Keratinocyte (primary cell): Measurements from ENCODE around the gene ACADM. TPM values are rescaled to one million over a fixed set of nuclear protein-coding genes. Genes with fewer than 3 reads are reported as not detected.

ENCODE experiments used
- DNase-seq: peaks from one replicate; pipeline ENCODE4 v3.0.0-alpha.2; 2011; ENCODE audit warnings: low read depth, missing footprints, low spot score
- FAIRE-seq: peaks from 2 replicates; lab custom pipeline; 2011; peaks lifted over from hg19 to GRCh38; lab: Jason Lieb, UNC
- H2AFZ ChIP-seq: 2 replicates; pipeline ENCODE4 v1.6.0; 2012; ENCODE audit warnings: low read length, control low read depth, inconsistent platforms; ENCODE audit not compliant: control insufficient read depth
- H3K27ac ChIP-seq: 2 replicates; pipeline ENCODE4 v1.5.1; 2011; ENCODE audit warnings: low read length; ENCODE audit not compliant: control insufficient read depth, insufficient read depth
- H3K27me3 ChIP-seq: 3 replicates; pipeline ENCODE4 v1.6.0; 2011; ENCODE audit warnings: low read length; ENCODE audit not compliant: control insufficient read depth, insufficient read depth; ENCODE audit errors: extremely low read depth
- H3K36me3 ChIP-seq, 2 experiments: 2 replicates in 1 of 2; 3 replicates in 1 of 2; pipeline ENCODE4 v1.5.1; 2011; ENCODE audit warnings: low read length in 2 of 2, mild to moderate bottlenecking in 1 of 2; ENCODE audit not compliant: control insufficient read depth in 2 of 2, insufficient read depth in 2 of 2; ENCODE audit errors: extremely low read depth in 1 of 2
- H3K4me1 ChIP-seq: 3 replicates; pipeline ENCODE4 v1.5.1; 2011; ENCODE audit warnings: low read length; ENCODE audit not compliant: control insufficient read depth, insufficient read depth; ENCODE audit errors: extremely low read depth
- H3K4me2 ChIP-seq: 3 replicates; pipeline ENCODE4 v1.6.0; 2011; ENCODE audit warnings: low read depth, low read length; ENCODE audit not compliant: control insufficient read depth, insufficient read depth; ENCODE audit errors: extremely low read depth
- H3K4me3 ChIP-seq, 3 experiments: fragments of 200-600 bp in 1 of 3; sonication (generic) in 1 of 3; 2 replicates in 2 of 3; 3 replicates in 1 of 3; pipeline ENCODE4 v1.5.1; 2011 to 2016; ENCODE audit warnings: low read length in 3 of 3, mild to moderate bottlenecking in 3 of 3, control low read depth in 2 of 3, inconsistent platforms in 1 of 3, low read depth in 1 of 3, mixed read lengths in 1 of 3, mixed run types in 1 of 3, moderate library complexity in 1 of 3; ENCODE audit not compliant: control insufficient read depth in 2 of 3, insufficient read depth in 2 of 3; ENCODE audit errors: extremely low read depth in 1 of 3
- H3K79me2 ChIP-seq: 2 replicates; pipeline ENCODE4 v1.6.0; 2012; ENCODE audit warnings: low read length; ENCODE audit not compliant: control insufficient read depth, insufficient read depth
- H3K9ac ChIP-seq: 3 replicates; pipeline ENCODE4 v1.6.0; 2011; ENCODE audit warnings: low read length; ENCODE audit not compliant: control insufficient read depth, insufficient read depth; ENCODE audit errors: extremely low read depth
- H3K9me1 ChIP-seq: 3 replicates; pipeline ENCODE4 v1.6.0; 2011; ENCODE audit warnings: low read length; ENCODE audit not compliant: control insufficient read depth, insufficient read depth; ENCODE audit errors: extremely low read depth
- H3K9me3 ChIP-seq: 2 replicates; pipeline ENCODE4 v1.5.1; 2012; ENCODE audit warnings: low read depth, low read length; ENCODE audit not compliant: control insufficient read depth
- H4K20me1 ChIP-seq: 3 replicates; pipeline ENCODE4 v1.6.0; 2011; ENCODE audit warnings: low read length; ENCODE audit not compliant: control insufficient read depth, insufficient read depth; ENCODE audit errors: extremely low read depth
- CTCF ChIP-seq, 3 experiments: IDR thresholded peaks in 1 of 3; conservative IDR thresholded peaks in 1 of 3; optimal IDR thresholded peaks in 1 of 3; 2 replicates in 2 of 3; 3 replicates in 1 of 3; pipeline versions ENCODE3 to v1.5.1; 2011; ENCODE audit warnings: low read length in 3 of 3, mild to moderate bottlenecking in 3 of 3, moderate library complexity in 2 of 3, control low read depth in 1 of 3, inconsistent platforms in 1 of 3; ENCODE audit not compliant: insufficient read depth in 2 of 3; ENCODE audit errors: extremely low read depth in 1 of 3
- EZH2 ChIP-seq: IDR thresholded peaks from one replicate; pipeline ENCODE4 v1.6.1; 2012; ENCODE audit warnings: inconsistent platforms, mild to moderate bottlenecking, low read length, moderate library complexity
- dilution Hi-C: fragments of 300-500 bp; cut with MboI; formaldehyde crosslinking; loops from one replicate; pipeline ENCODE4 v1.7.0; 2020; ENCODE audit warnings: low sequenced_read_pairs; ENCODE audit not compliant: extremely low pct_ligation_motif_present
- polyA plus RNA-seq, 5 experiments: library from polyadenylated mRNA; depleted of rRNA in 3 of 5; stranded (reverse) in 3 of 5; stranded (forward) in 1 of 5; unstranded in 1 of 5; fragments of >200 nt; gene quantifications; 1 replicate in 1 of 5; 2 replicates in 3 of 5; 3 replicates in 1 of 5; pipeline versions ENCODE4 v1.2.1 to v1.2.3, GENCODE V29; 2011 to 2012; ENCODE audit warnings: missing spikeins in 2 of 5, low read depth in 1 of 5, low replicate concordance in 1 of 5

Gene ACADM
- polyA plus RNA-seq, 1 donor (not counting 4 experiments of a cell fraction or from before 2014, with no cell fraction given) = 52.2 TPM

GRCh38 chr1:75732703-75733102 lies 8.2 kb downstream of the ACADM start:
- no peak for DNase-seq
- Histone ChIP-seq H3K9me1 (no peaks in the 10 kb centered on the region), H3K4me1 (no peaks in the 10 kb centered on the region), H3K27me3 (no peaks in the 10 kb centered on the region), H3K9me3 (no peaks in the 10 kb centered on the region), H3K36me3 (peaks cover 0 to 6% of the 10 kb centered on the region in 2 experiments), H3K4me2 (no peak overlapping the region), H3K9ac (no peak overlapping the region), H3K79me2 (peaks cover 12% of the 10 kb centered on the region), H4K20me1 (no peaks in the 10 kb centered on the region), H3K4me3 (no peak overlapping the region), H2AFZ (no peak overlapping the region), H3K27ac (no peak overlapping the region)
- no peak for TF ChIP-seq CTCF (optimal IDR thresholded peaks at IDR 0.05 in 1 of 3, IDR thresholded peaks at IDR 0.05 in 1 of 3, conservative IDR thresholded peaks at IDR 0.05 in 1 of 3; ENCODE audit: extremely low read depth in 1 of 3, insufficient read depth in 2 of 3, low read length in 3 of 3)
- TF ChIP-seq EZH2 = no peak
- dilution Hi-C loops = no loop called here
- no peak for FAIRE-seq

GRCh38 chr1:75733661-75734060 lies 9.2 kb downstream of the ACADM start:
- H2AFZ ChIP-seq = no peak overlapping the region
- TF ChIP-seq EZH2 (no peak), CTCF (optimal IDR thresholded peaks at IDR 0.05 in 1 of 3, IDR thresholded peaks at IDR 0.05 in 1 of 3, conservative IDR thresholded peaks at IDR 0.05 in 1 of 3; ENCODE audit: extremely low read depth in 1 of 3, insufficient read depth in 2 of 3, low read length in 3 of 3) (no peak)
- no peaks in the 10 kb centered on the region for H3K9me1 ChIP-seq
- H4K20me1 ChIP-seq = no peaks in the 10 kb centered on the region
- dilution Hi-C loops = no loop called here
- H3K36me3 ChIP-seq = peaks cover 0 to 6% of the 10 kb centered on the region in 2 experiments
- no peak for FAIRE-seq
- no peak overlapping the region for H3K4me3 ChIP-seq
- no peaks in the 10 kb centered on the region for H3K9me3 ChIP-seq
- no peak for DNase-seq
- no peaks in the 10 kb centered on the region for H3K27me3 ChIP-seq
- peaks cover 4% of the 10 kb centered on the region for H3K79me2 ChIP-seq
- no peaks in the 10 kb centered on the region for H3K4me1 ChIP-seq
- H3K9ac ChIP-seq = no peak overlapping the region
- H3K4me2 ChIP-seq = no peak overlapping the region
- H3K27ac ChIP-seq = no peak overlapping the region
